Stimulated activated CD4-positive, alpha-beta T cell treated with anti-CD3 and anti-CD28 coated beads, TNF-alpha, amount 100 ng/mL, for 1 hour (primary cell): ENCODE data around the gene TFRC.
"Not testable (repeated sequence)": the region's sequence is repeated elsewhere in the genome, so short reads cannot be mapped to it uniquely, and the experiment has no call there.

Source experiments
- DNase-seq, 3 donors: peaks; one replicate each; pipeline ENCODE4 v3.0.0-alpha.2; 2020; ENCODE audit warnings: low read depth in 3 of 3, low spot score in 1 of 3

The TFRC gene

DNA sequence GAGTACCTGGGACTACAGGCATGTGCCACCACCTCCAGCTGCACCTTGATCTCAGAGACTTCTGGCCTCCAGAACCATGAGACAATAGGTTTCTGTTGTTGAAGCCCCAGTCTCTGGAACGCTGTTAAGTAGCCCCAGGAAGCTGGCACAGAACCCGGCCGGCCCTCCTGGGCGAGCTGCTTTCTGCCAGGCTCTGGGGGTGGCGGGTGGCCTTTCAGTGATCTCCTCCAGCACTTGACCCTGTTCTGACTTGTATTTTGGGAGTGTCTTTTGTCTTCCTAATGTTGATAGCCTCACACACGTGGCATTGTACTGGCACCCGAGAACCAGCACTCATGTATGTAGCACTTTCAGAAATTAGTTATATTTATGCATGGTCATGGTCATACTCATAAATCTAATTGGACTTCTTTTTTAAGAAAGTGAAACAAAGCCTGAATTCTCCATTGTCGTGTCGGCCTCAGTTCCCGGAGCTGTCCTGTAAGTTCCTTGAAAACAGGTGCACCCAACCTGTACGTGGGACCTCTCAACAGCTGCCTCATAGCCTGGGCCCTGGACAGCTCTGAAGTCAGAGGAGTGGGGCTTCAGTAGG lies 74.0 kb downstream of the TFRC start:
- no peak for DNase-seq

DNA sequence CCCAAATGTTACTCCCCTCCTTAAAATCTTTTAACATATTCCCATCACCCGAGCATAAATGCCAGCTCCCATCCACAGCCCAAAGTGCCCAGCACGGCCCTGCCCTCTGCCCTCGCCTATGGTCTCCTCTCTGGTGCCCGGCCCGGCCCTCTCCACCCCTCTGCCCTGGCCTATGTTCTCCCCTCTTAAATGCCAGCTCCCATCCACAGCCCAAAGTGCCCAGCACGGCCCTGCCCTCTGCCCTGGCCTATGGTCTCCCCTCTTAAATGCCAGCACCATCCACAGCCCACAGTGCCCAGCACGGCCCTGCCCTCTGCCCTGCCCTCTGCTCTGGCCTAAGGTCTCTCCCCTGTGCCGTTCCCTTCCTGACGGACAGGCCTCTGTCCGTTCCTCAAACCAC lies 76.6 kb downstream of the TFRC start:
- not testable (repeated sequence) for DNase-seq

DNA sequence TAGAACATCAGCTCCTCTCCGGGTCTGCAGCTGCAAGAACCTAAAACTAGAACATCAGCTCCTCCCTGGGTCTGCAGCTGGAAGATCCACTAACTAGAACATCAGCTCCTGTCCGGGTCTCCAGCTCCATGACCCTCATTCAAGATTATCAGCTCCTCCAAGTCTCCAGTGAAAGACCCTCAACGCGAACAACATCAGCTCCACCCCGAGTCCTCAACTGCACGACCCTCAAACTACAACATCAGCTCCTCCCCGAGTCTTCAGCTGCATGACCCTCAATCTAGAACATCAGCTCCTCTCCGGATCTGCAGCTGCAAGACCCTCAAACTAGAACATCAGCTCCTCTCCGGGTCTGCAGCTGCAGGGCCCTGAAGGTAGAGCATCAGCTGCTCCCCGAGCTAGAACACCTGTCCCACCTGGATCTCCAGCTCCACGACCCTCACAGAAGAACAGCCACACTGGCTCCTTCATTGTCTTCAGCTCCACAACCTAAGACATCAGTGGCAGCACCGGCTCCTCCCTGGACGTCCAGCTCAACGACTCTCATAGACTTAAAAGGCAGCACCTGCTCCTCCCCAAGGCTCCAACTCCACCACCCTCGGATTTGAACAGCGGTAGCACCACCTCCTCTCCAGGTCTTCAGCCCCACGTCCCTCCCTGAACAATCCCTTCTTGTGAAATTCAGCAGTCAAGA lies 77.4 kb downstream of the TFRC start:
- not testable (repeated sequence) for DNase-seq

GRCh38 chr3:196003611-196004010 lies 78.3 kb downstream of the TFRC start:
- no peak for DNase-seq

DNA sequence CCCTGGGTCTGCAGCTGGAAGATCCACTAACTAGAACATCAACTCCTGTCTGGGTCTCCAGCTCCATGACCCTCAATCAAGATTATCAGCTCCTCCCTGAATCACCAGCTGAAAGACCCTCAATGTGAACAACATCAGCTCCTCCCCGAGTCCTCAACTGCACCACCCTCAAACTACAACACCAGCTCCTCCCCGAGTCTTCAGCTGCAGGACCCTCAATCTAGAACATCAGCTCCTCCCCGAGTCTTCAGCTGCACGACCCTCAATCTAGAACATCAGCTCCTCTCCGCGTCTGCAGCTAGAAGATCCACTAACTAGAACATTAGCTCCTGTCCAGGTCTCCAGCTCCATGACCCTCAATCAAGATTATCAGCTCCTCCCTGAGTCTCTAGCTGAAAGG lies 79.2 kb downstream of the TFRC start:
- DNase-seq = not testable (repeated sequence)

- DNase-seq = not testable (repeated sequence)
Measured at GRCh38 chr3:196001240-196001639, 80.7 kb downstream of the TFRC start.

DNA sequence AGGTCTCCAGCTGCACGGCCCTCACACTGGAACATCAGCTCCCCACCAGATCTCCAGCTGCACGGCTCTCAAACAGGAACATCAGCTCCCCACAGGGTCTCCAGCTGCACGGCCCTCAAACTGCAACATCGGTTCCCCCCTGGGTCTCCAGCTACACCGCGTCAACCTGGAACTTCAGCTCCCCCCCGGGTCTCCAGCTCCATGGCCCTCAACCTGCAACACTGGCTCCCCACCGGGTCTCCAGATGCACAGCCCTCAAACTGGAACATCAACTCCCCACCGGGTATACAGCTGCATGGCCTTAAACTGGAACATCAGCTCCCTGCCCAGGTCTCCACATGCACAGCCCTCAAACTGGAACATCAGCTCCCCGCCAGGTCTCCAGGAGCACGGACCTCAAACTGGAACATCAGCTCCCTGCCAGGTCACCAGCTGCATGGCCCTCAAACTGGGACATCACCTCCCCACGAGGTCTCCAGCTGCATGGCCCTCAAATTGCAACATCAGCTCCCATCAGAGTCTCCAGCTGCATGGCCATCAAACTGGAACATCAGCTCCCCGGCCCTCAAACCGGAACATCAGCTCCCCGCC lies 81.4 kb downstream of the TFRC start:
- not testable (repeated sequence) for DNase-seq

GRCh38 chr3:195999896-196000295 lies 82.0 kb downstream of the TFRC start:
- no peak for DNase-seq
